Measurements from ENCODE around the gene MLLT3.
"Not testable (repeated sequence)": the region's sequence is repeated elsewhere in the genome, so short reads cannot be mapped to it uniquely, and the experiment has no call there.

MLLT3 gene

DNA sequence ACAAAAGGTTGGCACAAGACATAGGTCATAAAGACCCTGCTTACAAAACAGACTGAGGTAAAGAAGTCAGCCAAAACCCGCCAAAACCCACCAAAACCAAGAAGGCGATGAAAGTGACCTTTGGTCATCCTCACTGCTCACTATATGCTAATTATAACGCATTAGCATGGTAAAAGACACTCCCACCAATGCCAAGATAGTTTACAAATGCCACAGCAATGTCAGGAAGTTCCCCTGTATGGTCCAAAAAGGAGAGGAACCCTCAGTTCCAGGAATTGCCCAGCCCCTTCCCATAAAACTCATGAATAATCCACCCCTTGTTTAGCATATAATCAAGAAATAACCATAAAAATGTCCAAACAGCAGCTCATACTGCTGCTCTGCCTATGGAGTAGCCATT lies 27.7 kb downstream of the MLLT3 start:
- no peak for DNase-seq

- peak; percentile 80 for DNase-seq
Observed at GRCh38 chr9:20593537-20593936, 28.8 kb downstream of the MLLT3 start.

GRCh38 chr9:20593105-20593504 lies 29.2 kb downstream of the MLLT3 start:
- peak; percentile 27 for DNase-seq

GRCh38 chr9:20592673-20593072 lies 29.6 kb downstream of the MLLT3 start:
- peak; percentile 78 for DNase-seq

GRCh38 chr9:20591223-20591622 lies 31.1 kb downstream of the MLLT3 start:
- peak; percentile 6 for DNase-seq

DNA sequence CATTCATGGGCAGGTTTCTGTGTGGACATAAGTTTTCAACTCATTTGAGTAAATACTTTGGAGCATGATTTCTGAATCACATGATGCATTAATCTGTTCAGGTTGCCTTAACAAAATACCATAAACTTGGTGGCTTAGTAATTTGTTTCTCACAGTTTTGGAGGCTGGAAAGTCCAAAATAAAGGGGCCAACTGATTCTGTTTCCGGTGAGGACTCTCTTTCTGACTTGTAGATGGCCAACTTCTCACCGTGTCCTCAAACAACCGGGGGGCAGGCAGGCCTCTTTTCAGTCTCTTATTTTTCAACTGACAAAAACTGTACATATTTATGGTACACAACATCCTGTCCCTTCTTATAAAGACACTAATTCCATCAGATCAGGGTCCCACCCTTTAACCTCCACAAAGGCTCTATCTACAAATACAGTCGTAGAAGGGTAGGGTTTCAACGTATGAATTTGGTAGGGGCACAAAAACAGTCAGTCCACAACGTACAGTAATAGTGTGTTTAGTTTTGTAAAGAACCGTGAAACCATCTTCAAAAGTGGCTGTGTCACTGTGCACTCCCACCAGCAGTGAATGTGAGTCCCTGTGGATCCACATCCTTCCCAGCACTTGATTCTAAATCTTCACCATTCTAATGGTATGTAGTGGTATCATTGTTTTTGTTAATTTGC lies 37.2 kb downstream of the MLLT3 start:
- DNase-seq: no peak

DNA sequence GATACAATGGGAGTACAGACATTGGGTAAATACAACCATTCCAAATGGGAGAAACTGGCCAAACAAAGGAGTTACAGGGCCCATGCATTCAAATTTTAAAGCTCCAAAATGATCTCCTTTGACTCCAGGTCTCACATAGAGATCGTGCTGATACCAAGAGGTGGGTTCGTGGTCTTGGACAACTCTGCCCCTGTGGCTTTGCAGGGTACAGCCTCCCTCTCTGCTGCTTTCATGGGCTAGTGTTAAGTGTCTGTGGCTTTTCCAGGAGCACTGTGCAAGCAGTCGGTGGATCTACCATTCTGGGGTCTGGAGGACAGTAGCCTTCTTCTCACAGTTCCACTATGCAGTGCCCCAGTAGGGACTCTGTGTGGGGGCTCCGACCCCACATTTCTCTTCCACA lies 39.2 kb downstream of the MLLT3 start:
- not testable (repeated sequence) for DNase-seq

DNA sequence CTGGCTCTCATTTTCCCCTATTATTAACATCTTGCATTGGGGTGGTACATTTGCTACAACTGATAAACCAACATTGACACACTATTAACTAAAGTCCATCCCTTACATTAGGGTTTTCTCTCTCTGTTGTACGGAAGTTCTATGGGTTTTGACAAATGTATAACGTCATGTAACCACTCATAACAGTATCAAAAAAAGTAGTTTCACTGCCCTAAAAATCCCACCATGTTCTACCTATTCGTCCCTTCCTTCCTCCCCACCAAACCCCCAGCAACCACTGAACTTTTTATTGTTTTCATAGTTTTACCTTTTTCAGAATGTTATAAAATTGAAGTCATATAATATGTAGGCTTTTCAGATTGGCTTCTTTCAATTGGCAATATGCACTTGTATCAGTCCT lies 40.1 kb downstream of the MLLT3 start:
- DNase-seq: no peak

GRCh38 chr9:20580673-20581072 lies 41.6 kb downstream of the MLLT3 start:
- no peak for DNase-seq

GRCh38 chr9:20579524-20580314 lies 42.6 kb downstream of the MLLT3 start:
- no peak for DNase-seq

DNA sequence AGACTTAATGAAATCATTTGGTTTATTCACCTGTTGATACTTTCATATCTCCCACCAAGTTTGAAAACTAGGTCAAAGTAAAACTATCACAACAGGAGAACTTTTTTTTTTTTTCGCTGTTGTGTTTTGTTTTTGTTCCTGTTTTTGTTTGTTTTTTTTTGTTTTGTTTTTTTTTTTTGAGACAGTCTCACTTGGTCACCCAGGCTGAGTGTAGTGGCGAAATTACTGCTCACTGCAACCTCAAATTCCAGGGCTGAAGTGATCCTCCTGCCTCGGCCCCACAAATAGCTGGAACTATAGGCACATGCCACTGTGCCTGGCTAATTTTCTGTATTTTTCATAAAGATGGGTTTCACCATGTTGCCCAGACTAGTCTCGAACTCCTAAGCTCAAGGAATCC lies 49.3 kb downstream of the MLLT3 start:
- no peak for DNase-seq

DNA sequence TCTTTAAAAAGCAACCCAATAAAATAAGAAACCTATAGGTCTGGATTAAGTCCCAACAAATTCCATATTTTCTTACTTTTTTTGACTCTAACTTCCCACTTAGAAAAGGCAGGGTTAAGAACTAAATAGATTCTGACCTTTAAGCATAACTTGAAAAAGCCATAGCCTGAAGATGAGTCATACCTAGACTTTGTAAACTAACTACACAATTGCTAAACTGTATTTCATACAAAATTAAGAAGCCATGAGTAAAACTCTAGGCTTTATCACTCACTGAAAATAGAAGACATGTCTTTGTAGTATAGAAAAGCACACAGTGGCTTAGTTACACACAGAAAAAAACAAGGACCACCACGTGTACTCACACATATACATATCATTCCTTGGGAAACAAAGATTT lies 51.5 kb downstream of the MLLT3 start:
- peak; percentile 67 for DNase-seq

DNA sequence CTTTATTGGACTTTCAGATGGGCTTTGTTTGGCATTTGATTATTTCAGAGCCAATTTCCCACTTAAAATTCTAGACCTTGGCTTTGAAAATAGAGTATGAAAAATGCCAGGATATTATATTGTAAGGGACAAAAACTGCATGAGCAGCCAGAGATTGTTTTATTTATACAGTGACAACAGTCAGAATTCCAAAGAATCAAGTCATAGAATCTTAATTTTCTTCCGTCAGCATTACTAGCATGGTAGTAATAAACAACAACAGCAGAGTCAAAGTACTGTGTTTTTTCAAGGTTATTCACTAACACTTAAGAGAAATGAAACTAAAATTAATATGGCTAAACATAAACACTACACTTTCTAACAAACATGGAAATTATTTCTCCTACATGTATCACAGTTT lies 52.2 kb downstream of the MLLT3 start:
- DNase-seq: peak; percentile 67

- DNase-seq: no peak
Observed at GRCh38 chr9:20569525-20569924, 52.8 kb downstream of the MLLT3 start.

DNA sequence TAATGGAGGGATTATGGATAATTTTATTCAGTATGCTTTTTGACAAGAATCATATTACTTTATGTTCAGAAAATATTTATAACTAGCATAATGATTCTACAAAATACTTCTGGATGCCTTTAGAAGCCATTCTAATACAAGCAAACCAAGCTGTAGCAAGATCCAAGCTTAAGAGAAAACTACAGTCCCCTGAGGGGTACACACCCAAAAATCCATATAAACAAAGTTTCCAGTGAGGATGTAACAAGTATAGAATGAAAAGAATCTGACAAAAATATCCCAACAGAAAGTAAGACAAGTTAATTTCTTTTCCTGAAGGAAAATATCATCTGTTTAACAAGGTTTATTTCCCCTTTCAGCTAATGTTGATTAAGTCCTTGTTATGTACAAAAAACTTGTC lies 53.9 kb downstream of the MLLT3 start:
- DNase-seq: peak; percentile 45

GRCh38 chr9:20566401-20566800 lies 55.9 kb downstream of the MLLT3 start:
- DNase-seq: no peak

GRCh38 chr9:20564650-20565049 lies 57.6 kb downstream of the MLLT3 start:
- no peak for DNase-seq

- no peak for DNase-seq
Observed at GRCh38 chr9:20563917-20564316, 58.4 kb downstream of the MLLT3 start.

DNA sequence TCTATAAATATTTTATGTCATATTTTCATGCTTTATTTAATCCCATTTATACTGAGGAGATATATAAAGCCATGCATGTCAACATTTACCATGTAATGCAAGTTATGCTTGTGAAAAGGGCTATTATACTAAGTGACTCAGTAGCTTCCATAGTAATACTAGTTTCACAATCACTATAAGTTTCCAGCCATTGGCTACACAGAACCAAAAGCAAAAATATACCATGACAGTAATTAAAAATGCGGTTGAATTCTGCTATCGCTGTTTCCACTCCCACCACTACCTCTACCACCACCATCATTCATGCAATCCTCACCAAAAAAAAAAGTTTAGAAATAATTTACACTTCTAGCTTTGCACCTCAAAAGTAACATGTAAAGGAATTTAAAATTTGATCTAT lies 60.2 kb downstream of the MLLT3 start:
- no peak for DNase-seq

DNA sequence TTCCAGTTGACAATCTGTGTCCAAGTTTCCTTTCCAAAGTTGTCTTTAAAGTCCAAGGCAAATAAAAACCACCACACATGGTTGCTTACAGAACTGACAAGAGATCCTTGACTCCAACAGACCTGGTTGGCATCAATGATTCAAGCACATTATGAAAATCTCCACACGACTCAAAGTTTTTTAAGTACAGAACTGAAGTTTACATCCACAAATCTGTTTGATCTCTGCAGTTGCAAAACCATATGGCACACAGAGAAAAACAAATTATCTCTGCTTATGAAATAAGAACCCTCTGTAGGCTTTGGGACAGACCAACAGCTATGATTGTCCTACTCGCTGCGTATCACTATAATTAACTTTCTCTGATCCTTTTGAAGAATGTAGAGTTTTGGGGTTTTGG lies 60.8 kb downstream of the MLLT3 start:
- no peak for DNase-seq

DNA sequence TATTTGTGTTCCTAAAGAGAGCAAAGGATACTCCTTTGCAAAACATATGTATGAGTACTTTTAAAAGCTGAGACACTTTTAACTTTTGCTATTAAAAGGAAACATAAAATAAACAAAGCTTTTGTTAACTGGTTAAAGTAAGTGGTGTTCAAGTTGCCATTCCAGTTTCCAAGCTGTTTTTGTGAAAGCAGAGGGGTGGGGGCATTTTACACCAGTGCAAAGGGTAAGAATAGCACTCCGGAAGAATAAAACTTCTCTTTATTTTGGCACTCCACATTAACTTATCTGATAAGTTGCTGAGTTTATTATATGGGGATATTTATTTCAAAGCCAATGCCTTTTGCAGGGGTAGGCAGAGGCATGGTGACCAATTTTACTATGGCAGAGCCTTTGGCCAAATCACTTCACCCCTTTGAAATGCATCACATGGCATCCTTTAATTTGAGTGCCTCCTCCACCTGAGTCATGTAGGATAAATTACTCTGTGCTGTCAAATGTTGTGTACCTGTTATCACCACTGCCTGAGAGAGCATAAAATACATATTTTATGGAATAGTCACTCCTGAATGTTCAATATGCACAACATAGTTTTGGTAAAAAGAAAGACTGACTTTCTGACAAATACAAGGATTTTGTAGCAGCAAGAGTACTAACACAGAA lies 62.9 kb downstream of the MLLT3 start:
- peak; percentile 15 for DNase-seq

DNA sequence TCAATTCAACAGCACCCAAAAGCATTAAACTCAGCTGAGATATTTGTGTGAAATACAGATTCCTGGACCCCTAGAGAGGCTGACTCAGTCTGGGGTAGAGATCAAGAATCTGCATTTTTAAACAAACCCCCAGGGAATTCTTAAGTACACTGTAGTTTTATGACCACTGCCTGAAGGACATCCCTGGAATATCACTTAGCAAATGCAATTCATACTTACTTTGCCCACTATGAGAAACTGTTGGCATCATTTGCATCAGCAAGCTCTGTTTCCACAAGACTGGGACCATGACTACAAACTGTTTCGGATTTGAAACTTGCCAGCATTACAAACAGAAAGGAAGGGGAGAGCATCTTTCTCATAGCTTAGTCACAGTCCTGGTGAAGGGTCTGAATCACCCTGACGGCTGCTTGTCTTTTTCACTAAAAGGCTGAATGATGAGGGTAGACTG lies 63.7 kb downstream of the MLLT3 start:
- peak; percentile 96 for DNase-seq

DNA sequence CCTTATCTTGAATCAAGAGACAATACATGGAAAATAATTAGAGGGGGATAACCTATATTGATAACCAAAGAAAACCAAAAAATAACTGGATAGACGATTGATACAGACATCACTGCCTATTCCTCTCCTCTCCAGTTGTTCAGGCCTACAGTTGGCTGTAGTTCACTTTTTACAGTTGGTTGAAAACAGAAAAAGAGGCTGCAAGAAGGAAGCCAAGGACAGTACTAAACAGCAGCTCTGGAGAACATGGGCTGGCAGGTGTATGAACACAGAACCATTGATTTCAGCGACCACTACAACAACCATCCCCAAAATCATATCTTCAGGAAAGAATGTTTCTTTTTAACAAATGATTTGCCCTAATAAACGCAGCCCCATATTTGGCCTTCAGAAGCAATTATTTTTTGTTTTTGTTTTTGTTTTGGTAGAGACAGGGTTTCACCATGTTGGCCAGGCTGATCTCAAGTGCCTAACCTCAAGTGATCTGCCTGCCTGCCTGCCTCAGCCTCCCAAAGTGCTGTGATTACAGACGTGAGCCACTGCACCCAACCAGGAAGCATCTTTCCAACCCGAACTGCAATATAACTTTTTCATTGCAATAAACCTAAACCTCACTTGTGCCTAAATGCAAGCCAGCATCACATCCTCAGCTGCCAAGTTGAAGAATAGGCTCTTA lies 64.3 kb downstream of the MLLT3 start:
- no peak for DNase-seq

Data from fibroblast of skin of back (primary cell).